Inflammatory macrophage treated with lipopolysaccharide for 1 hour (primary cell): ENCODE data around the gene GRIK4.

ENCODE experiments used
- DNase-seq, 2 donors: peaks; one replicate each; pipeline ENCODE4 v3.0.0-alpha.2; 2020 to 2022

GRIK4 gene

DNA sequence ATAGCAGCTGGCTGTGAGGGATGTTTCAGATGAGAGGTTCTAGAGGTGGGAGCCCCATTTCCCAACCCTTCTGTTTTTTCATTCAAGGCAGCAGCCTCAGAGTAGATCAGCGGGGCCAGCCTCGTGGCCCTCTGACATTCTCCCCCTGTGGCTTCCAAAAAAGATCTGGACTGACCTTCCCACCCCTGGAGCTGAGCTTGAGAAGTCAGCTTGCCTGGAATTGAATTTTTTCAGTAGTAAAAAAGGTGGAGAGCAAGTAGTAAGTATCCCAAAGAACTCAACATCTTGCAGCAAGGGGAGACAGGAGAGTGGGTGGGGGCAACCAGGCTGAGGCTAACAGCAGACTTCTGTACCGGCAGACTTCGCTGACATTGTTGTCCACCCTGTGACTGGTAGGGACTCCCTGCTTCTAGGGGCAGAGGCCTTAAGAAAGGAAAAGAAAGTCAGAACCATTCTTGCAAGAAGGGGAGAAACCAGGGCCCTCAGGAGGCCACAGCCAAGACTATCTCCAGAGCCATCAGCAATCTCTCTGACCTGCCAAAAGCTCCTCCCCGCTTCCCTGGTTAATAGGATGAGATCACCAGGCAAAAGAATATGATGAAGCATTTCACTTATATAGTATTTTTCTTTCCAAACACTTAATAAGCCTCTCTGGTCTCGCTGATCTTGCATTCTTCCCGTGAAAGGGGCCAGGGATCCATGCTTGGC, 2.0 kb upstream of the GRIK4 start:
- DNase-seq: no peak

GRCh38 chr11:120510406-120511115, 987 bp upstream of the GRIK4 start:
- DNase-seq: no peak

GRCh38 chr11:120511820-120512738, 531 bp downstream of the GRIK4 start:
- no peak for DNase-seq

DNA sequence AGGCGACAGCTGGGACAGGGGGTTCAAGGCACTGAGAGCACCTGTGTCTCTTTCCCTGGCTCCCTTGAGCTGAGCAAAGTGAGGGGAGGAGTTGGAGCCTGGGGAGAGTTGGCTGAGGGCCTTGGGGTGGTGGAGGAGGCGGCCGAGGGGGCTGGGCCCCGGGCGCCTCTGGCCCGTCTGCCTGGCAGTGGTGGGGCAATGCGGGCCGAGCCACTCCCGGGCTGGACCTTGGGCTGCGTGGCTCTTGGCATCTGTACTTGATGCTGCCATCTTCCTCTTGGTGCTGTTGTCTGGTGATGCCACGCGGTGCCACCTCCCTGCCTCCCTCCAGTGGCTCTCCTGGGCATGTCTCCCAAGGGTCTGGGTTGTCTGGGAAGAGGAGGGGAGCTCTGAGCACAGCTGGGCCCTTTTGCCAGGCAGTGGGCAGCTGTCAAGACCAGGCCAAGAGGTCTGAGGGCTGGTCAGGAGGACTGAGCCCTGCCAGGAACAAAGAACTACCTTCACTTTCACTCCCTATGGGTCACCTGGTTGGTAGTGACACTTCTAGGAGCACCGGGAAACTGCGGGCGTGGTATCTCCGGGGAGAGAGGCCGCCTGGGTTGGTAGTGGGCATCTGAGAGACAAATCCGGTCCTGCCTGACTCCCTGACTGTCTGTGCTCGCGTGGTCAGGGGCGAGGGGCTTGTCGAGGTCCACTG, 1.3 kb downstream of the GRIK4 start:
- DNase-seq: no peak

DNA sequence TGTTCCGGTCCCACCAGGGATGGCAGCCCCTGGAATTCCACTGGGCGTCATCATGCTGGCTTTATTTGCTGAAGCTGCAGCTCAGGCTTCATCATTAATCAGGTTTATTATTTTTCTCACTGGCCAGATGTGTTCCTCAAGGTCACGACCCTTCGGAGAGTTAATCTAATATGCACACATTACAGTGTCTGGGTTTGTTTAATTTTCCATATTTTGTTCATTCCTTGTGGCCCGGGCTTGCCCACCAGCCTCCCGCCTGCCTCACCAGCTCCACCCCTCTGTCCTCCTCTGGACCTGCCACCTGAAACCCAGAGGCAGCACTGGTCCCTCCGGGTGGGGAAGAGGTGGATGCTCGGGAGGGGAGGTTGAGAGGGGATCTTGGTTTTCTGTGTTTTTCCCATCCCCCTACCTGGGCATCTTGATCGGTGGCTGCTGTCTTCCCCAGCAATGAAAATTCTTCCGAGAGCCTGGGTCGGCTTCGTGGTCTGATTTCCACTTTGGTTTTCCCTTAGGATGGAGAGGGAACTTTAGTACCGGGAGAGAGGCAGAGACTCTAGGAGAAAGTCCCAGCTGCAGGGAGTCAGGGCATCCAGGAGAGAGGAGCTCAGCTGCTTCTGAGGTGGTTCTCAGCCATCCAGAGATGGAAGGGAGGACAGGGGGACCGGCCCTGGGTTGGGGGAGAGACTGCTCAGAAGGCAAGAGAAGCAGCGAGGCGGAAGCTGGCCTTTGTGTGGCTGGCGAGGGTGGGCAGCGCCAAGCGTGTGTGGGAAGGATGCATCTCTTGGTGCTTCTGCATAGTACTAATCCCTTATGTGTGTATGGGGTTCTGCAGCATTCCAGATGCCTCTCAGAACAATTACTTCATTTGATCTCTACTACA, 2.1 kb downstream of the GRIK4 start:
- DNase-seq: no peak

- DNase-seq: no peak
Measured at GRCh38 chr11:120514541-120515121, 3.1 kb downstream of the GRIK4 start.

GRCh38 chr11:120515186-120515723, 3.7 kb downstream of the GRIK4 start:
- no peak for DNase-seq

DNA sequence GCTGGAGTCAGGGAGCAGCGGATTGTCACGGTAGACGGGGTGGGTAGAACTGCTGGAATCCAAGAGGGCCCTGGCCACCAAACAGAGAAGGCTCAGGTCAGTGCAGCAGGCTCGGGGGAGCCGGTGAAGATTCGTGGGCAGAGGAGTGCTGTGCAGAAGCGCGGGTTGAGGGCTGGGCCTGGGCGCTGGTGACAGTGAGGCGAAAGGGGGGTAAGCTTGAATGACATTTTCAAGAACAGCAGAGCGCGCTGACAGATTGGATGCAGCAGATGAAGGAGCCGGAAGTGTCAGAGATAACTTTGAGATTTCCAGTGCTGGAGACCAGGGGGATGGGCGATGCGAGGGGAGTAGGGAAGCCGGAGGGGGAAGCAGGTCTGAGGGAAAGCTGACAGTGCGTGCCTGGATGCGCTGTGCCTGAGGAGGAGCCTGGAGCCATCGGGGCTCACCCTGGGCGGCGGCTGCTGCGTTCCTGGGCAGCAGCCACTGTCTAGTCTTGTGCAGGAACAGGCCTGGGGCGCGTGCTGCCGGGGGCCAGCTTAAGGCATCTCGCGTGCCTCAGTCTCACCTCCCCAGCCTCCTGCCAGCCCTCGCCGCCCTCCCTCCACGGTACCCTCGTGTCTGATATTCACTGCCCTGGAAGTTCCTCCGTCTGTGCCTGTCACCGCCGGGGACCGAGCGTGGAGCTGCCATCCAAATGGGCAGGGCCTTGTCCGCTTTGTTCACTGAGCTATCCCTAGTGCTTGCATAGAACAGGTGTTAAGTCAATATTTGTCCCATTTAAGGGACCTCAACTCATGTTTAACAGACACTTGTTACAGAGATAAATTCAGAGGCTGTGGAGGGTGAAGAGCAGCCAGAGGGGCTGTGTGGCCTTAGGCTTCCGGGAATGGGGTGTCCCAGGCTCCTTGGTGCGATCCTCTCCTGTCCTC, 5.2 kb downstream of the GRIK4 start:
- no peak for DNase-seq

DNA sequence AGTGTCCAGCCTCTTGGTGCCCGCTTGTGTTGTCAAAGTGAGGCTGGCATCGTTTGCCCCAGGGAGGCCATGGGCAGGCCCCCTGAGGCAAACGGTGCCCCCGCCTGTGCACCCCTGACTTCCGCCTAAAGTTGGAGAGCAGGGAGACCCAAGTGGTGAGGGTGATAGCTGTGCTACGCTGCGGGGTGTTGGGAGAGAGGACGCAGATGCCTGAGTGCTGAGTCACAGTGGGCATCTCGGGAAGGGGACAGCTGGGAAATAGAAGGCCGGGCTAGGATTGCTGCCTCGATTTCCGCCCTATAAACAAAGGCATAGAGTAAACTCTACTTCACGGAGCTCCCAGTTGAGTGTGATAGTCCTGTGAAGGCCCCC, 5.8 kb downstream of the GRIK4 start:
- DNase-seq: no peak

- no peak for DNase-seq
Measured at GRCh38 chr11:120517801-120518291, 6.3 kb downstream of the GRIK4 start.

DNA sequence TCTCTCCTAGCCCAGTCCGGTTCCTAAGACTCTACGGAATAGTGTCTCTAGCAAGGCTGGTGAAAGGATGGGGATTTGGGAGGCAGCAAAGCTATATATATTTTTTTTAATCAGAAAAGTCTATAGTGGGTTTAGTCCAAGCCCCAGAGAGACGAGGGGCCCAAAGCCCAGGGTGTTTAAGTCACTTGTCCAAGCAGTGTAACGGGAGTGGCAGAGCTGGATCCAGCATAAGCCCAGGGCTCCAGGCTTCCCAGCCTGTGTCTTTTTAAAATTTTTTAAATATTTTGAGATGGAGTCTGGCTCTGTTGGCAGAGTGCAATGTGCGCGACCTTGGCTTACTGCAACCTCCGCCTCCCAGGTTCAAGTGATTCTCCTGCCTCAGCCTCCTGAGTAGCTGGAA, 6.8 kb downstream of the GRIK4 start:
- DNase-seq: no peak

DNA sequence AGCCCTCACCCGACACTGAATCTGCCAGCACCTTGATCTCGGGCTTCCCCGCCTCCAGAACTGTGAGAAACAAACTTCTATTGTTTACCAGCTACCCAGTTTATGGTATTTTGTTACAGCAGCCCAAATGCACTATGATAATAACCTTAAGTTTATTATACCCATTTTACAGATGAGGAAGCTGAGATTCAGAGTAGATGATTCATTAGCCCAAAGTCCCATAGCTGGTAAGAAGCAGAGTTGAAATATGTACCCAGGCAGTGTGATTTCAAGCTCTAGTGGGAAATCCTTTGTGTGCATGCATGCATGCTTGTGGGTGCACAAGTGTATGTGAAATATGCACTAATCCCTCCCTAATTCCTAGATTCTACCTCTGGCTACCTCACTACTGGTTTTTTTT, 7.9 kb downstream of the GRIK4 start:
- no peak for DNase-seq

DNA sequence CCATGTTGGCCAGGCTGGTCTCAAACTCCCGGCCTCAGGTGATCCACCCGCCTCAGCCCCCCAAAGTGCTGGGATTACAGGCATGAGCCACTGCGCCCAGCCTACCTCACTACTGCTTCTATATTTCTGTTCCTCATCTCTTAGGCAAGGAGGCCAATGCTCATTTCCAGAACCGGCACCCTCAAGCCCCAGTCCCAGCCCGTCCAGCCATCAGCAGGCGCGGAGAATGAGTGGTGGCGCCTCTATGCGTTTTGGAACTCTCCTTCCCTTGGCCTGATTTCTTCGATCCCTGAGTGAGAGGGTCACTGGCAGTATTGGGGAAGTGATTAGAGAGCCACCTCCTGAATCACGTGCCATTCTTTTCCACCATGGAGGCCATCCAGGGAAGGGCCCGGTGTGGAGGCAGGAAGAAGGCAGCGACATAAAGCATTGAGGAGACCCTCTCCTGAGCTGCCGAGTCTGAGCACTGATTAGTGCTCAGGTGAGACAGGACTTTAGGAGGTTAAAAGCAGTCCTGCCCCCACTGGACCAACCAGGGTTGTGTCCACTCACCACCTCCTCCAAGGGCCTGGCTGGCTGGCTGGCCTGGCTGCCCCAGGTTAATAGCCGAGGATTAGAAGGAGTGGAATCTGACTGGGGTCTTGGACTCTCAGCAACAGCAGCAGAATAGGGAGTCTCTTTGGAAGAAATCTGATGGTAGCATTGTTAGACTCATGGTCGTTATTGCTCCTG, 8.7 kb downstream of the GRIK4 start:
- no peak for DNase-seq

DNA sequence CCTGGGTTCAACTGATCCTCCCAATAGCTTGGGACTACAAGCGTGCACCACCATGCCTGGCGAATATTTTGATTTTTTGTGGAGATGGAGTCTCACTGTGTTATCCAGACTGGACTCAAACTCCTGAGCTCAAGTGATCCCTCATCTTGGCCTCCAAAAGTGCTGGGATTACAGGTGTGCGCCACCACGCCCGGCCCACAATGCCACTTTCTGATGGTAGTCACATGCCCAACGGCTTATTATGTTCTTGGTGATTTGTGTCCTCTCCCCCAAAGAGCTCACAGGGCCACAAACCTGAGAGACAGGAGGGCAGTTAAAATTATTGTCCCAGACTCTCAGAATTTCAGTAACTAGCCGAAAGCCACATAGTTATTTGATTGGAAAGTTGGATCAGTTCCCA, 9.6 kb downstream of the GRIK4 start:
- DNase-seq: no peak

GRCh38 chr11:120522021-120522420, 10.5 kb downstream of the GRIK4 start:
- DNase-seq: no peak

DNA sequence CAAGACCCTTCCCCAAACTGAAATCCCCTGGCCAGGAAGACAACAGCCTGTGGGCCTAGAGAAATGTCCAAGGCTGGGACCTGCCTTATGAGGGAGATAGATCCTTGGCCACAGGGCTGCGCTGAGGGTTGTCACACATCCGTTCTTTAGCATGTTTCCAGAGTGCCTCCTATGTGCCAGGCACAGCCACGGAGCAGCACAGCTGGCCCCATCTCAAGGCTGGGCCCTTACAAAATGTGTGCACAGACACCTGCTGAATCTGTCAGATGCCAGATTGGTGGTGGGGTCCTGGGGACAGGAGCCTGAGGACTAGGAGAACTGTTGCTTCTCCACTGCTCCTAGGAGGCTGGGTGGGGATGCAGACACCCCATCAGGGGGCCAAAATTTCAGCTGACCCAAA, 11.2 kb downstream of the GRIK4 start:
- no peak for DNase-seq

GRCh38 chr11:120523196-120523595, 11.6 kb downstream of the GRIK4 start:
- no peak for DNase-seq

- DNase-seq: no peak
Measured at GRCh38 chr11:120524536-120525085, 13.1 kb downstream of the GRIK4 start.
